ENCODE results near the gene KIFC3. TPM values are rescaled to one million over a fixed set of nuclear protein-coding genes. Genes with fewer than 3 reads are reported as not detected.
"Not testable (repeated sequence)": the region's sequence is repeated elsewhere in the genome, so short reads cannot be mapped to it uniquely, and the experiment has no call there.

Gene KIFC3
- total RNA-seq, 2 donors from 2014 or later, result 2.5 to 10.0 TPM

DNA sequence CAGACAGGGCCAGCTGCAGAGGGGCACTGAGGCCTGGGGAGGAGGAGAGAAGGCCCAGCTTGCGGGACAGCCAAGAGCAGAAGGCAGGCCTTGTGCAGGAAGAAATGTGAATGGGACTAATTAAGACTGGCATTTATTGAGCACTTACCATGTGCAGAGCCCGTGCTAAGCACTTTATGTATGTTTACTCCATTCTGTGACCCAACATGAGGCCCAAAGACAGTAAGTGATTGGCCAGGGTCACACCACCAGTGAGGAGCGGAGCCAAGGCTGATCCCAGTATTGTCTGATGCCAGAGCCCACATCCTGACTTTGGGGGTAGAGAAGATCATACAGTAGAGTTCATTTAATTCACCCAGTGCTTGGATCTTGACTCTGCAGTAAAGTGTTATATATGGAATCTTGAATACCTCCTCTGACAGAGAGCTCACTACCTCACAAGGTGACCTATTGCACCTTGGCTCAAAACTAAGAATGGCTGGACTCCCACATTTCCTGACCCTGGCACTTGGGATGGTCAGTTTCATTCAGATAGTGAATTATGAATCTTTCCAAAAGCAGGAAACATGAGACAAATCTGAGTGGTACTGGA, 53.1 kb downstream of the KIFC3 start:
- Mint-ChIP-seq H3K4me1 (ENCODE audit: low read depth in 2 of 2) (peaks cover 16 to 23% of the 10 kb centered on the region in 2 donors), H3K4me3 (no peak overlapping the region), H3K27me3 (no peaks in the 10 kb centered on the region), H3K9me3 (no peaks in the 10 kb centered on the region), H3K36me3 (no peaks in the 10 kb centered on the region), H3K27ac (peak overlapping the region; percentile 6 to 18)
- DNase-seq (ENCODE audit: low spot score) (no peak), ATAC-seq (no peak)

DNA sequence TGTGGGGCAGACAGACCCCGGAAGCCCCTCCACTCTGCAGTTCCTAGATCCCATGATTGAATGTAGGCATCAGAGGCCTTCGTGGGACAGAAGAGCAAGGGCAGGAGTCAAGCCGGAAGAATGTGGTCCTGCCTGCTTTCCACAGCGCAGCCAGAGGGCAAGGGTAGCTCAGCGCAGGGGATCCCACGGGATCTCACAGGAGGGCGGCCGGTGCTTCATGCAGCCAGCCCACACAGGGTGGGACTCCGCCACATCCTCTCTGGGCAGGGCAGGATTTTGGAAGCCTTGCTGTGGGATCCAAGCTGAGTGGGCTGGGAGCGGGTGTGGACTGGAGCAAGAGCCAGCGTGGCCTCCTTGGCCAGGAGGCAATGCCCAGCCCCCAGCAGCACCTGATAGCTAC, 53.7 kb downstream of the KIFC3 start:
- Mint-ChIP-seq H3K4me1 (ENCODE audit: low read depth in 2 of 2) (peaks cover 16 to 23% of the 10 kb centered on the region in 2 donors), H3K9me3 (no peaks in the 10 kb centered on the region), H3K27ac (no peak overlapping the region), H3K4me3 (no peak overlapping the region), H3K36me3 (no peaks in the 10 kb centered on the region), H3K27me3 (no peaks in the 10 kb centered on the region)
- DNase-seq (ENCODE audit: low spot score) (no peak), ATAC-seq (no peak)

DNA sequence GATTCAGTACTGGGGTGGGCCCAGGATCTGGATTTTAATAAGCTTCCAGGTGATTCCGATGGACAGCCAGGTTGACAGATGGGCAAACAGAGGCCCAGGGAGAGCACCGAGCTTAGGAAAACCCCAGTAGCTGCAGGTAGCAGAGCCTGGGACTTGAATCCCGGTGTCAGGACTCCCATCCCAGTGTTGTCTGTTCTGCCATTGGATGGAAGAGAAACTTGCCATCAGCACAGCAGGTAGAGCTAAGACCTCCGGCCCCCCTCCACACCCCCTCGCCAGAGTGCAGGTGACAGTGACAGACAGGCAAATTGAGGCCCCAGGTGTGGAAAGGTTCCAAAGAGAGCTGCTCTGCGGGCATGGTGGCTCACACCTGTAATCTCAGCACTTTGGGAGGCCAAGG, 54.3 kb downstream of the KIFC3 start:
- no peak for DNase-seq (ENCODE audit: low spot score)
- no peak overlapping the region for H3K4me3 Mint-ChIP-seq
- ATAC-seq, result no peak
- H3K36me3 Mint-ChIP-seq, result no peaks in the 10 kb centered on the region
- H3K27ac Mint-ChIP-seq, result no peak overlapping the region
- no peaks in the 10 kb centered on the region for H3K9me3 Mint-ChIP-seq
- H3K4me1 Mint-ChIP-seq (ENCODE audit: low read depth in 2 of 2), result peaks cover 16 to 23% of the 10 kb centered on the region in 2 donors
- no peaks in the 10 kb centered on the region for H3K27me3 Mint-ChIP-seq

DNA sequence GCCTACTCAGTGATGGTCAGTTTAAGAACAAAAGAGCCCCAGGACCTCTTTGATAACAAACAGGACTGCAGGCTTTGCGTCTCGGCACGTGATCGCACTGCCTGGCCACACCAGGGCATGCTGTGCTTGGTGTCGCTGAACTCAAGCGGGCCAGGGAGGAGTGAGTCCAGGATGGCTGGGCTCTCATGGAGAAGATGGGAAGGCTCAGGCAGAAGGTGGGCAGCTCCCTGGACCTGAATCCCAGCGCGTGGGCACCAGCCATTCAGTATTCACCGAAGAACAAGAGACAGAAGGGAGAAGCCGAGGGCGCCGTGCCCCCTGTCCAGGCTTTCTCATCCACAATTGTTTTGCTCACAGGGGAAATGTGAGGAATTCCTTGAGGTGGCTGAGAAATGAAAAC, 54.8 kb downstream of the KIFC3 start:
- Mint-ChIP-seq H3K36me3 (no peaks in the 10 kb centered on the region), H3K27me3 (no peaks in the 10 kb centered on the region), H3K9me3 (no peaks in the 10 kb centered on the region), H3K4me3 (no peak overlapping the region), H3K4me1 (ENCODE audit: low read depth in 2 of 2) (peaks cover 16 to 23% of the 10 kb centered on the region in 2 donors), H3K27ac (no peak overlapping the region)
- no peak for DNase-seq (ENCODE audit: low spot score)
- no peak for ATAC-seq

DNA sequence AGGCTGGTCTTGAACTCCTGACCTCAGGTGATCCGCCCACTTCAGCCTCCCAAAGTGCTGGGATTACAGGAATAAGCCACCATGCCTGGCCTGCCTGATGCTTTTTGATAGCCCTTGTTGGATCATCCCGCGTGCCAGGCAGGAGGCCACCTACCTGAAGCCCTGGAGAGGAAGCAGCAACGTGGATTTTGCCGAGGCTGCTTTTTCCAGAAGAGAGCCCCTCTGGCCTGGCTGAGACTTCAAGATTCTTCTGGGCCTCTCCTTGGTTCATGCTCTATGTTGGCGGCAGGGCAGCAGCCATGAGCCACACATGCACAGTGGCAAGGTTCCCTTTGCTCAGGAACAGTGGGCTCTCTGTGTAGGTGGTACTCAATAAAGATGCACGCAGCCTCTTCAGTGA, 55.2 kb downstream of the KIFC3 start:
- H3K36me3 Mint-ChIP-seq, result no peaks in the 10 kb centered on the region
- no peaks in the 10 kb centered on the region for H3K9me3 Mint-ChIP-seq
- no peak overlapping the region for H3K27ac Mint-ChIP-seq
- no peak for DNase-seq (ENCODE audit: low spot score)
- no peak for ATAC-seq
- H3K4me3 Mint-ChIP-seq, result no peak overlapping the region
- no peaks in the 10 kb centered on the region for H3K27me3 Mint-ChIP-seq
- peaks cover 16 to 23% of the 10 kb centered on the region in 2 donors for H3K4me1 Mint-ChIP-seq (ENCODE audit: low read depth in 2 of 2)

DNA sequence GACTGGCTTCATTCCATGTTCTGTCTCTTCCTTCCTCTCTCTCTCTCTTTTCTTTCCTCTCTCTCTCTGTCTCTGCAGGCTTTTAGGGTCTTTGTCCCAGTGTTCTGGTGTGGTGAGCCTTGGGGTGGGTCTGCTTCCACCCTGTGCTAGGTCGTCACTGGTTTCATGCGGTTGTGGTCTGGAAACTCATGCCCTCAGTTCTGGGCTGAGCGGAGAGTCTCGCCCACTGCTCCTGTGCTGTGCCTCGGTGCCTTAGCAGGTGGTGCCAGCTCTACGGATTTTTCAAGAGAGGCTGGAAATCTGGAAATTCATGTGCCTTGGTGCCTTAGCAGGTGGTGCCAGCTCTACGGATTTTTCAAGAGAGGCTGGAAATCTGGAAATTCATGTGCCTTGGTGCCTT, 56.0 kb downstream of the KIFC3 start:
- not testable (repeated sequence) for H3K9me3 Mint-ChIP-seq; ATAC-seq; H3K27me3 Mint-ChIP-seq; H3K4me3 Mint-ChIP-seq; H3K36me3 Mint-ChIP-seq; DNase-seq (ENCODE audit: low spot score); H3K27ac Mint-ChIP-seq
- peaks cover 16 to 23% of the 10 kb centered on the region in 2 donors for H3K4me1 Mint-ChIP-seq (ENCODE audit: low read depth in 2 of 2)

DNA sequence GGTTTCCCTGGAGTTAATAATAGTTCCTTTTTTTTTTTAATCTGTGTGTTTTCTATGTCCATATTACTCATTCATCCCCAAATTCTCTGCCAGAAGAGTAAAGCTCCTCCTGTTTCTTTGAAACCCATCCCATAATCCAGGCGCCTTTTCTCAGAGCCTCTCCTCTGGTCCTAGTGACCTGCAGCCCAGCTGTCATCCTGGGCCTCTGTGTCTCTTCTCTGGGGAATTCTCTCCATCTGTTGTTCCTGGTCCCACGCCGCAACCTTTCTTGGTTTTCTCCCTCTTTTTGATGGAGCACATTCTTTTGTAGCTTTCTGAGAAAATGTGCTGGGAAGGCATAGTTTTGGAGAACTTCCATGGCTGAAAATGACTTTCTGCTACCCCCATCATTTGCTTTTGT, 56.5 kb downstream of the KIFC3 start:
- peaks cover 10 to 17% of the 10 kb centered on the region in 2 donors for H3K4me1 Mint-ChIP-seq (ENCODE audit: low read depth in 2 of 2)
- ATAC-seq (no peak), DNase-seq (ENCODE audit: low spot score) (no peak)
- no peaks in the 10 kb centered on the region for H3K36me3 Mint-ChIP-seq
- H3K27me3 Mint-ChIP-seq, result no peaks in the 10 kb centered on the region
- no peak overlapping the region for H3K27ac Mint-ChIP-seq
- no peaks in the 10 kb centered on the region for H3K9me3 Mint-ChIP-seq
- no peak overlapping the region for H3K4me3 Mint-ChIP-seq

DNA sequence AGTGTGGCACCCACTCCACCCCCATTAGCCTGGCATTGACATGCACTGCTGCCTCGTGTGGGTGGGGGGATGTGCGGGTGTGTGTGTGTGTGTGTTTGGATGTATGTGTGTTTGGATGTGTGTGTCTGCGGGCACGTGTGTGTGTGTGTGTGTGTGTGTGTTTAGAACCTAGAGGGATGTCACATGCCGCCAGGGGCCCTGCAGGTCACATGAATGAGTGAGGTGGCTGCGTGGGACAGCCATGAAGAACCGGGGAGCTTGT, 57.7 kb downstream of the KIFC3 start:
- H3K27me3 Mint-ChIP-seq, result no peaks in the 10 kb centered on the region
- no peak for DNase-seq (ENCODE audit: low spot score)
- H3K4me3 Mint-ChIP-seq, result no peak overlapping the region
- H3K9me3 Mint-ChIP-seq, result no peaks in the 10 kb centered on the region
- H3K4me1 Mint-ChIP-seq (ENCODE audit: low read depth in 2 of 2), result peaks cover 1 to 6% of the 10 kb centered on the region in 2 donors
- H3K36me3 Mint-ChIP-seq, result no peaks in the 10 kb centered on the region
- ATAC-seq, result no peak
- H3K27ac Mint-ChIP-seq, result no peak overlapping the region

DNA sequence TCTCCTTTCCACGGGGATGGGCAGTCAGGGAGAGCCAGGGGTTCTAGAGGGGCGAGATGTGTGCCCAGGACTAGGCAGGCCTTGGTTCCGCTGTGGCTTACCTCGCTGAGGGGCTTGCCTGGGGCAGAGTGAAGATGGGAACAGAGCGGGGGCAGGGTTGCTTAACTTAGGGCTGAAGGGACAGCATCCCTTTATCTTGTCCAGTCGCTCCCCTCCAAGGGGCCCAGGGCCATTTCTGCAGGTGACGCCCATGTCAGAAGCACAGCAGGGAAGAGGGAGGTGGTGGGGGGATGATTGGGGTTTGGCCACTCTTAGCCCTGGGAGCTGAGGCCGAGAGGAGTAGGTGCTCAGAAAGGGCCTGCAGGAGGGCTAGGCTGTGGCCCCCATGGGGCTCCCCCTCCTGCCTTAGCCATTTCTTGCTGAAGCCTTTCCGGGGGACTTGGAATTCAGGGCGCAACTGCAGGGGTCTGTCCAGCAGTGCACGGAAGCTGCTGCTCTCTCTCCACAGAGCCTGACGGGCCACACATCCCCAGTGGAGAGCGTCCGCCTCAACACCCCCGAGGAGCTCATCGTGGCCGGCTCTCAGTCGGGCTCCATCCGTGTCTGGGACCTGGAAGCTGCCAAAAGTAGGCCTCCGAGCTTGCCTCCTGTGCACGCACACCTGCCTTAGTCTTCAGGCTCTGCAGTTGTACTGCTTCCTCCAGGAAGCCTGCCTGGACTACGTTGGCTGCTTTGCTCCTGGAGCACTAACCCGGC, 58.2 kb downstream of the KIFC3 start:
- Mint-ChIP-seq H3K4me1 (ENCODE audit: low read depth in 2 of 2) (peaks cover 0 to 5% of the 10 kb centered on the region in 2 donors), H3K9me3 (no peaks in the 10 kb centered on the region), H3K4me3 (no peak overlapping the region), H3K36me3 (no peaks in the 10 kb centered on the region), H3K27me3 (no peaks in the 10 kb centered on the region), H3K27ac (no peak overlapping the region)
- ATAC-seq (no peak), DNase-seq (ENCODE audit: low spot score) (no peak)

DNA sequence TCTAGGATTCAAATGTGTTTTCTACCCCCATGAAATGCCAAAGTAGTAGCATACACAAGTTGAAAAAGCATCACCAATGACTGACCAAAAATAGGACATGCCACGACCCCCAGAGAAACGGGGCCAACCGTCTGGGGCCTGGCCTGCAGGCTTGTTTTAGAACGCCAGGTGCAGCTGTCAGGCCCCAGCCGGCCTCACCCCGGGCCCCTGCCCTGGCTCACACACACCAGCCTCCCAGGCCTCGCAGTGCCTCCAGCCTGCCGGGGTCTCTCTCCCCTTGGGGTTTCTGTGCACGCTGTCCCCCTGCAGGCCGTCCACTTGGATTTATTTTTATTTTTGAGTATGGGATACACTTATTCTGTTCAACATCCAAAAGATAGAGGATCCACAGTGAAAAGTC, 58.8 kb downstream of the KIFC3 start:
- peaks cover 0 to 5% of the 10 kb centered on the region in 2 donors for H3K4me1 Mint-ChIP-seq (ENCODE audit: low read depth in 2 of 2)
- no peaks in the 10 kb centered on the region for H3K36me3 Mint-ChIP-seq
- H3K9me3 Mint-ChIP-seq, result no peaks in the 10 kb centered on the region
- no peak overlapping the region for H3K4me3 Mint-ChIP-seq
- no peak overlapping the region for H3K27ac Mint-ChIP-seq
- no peak for DNase-seq (ENCODE audit: low spot score)
- H3K27me3 Mint-ChIP-seq, result no peaks in the 10 kb centered on the region
- no peak for ATAC-seq

DNA sequence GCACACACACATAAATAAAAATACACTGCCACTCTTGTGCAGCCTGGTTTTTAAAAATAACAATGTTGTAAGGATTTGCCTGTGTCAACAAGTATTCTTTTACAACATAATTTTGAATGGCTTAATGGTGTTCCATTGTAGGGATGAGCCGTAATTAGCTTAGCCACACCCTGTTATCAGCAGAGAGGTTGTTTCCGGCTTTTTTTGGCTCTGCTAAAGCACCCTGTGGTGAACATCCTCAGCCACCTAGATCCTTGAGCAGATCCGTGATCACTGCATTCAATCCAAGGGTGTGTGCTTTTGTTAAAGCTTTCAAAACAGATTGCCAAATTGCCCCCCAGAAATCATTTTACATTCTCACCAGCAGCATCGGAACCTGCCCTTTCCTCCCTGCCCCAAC, 59.7 kb downstream of the KIFC3 start:
- no peak overlapping the region for H3K4me3 Mint-ChIP-seq
- H3K36me3 Mint-ChIP-seq, result no peaks in the 10 kb centered on the region
- H3K27me3 Mint-ChIP-seq, result no peaks in the 10 kb centered on the region
- H3K27ac Mint-ChIP-seq, result no peak overlapping the region
- H3K4me1 Mint-ChIP-seq (ENCODE audit: low read depth in 2 of 2), result peaks cover 1 to 7% of the 10 kb centered on the region in 2 donors
- ATAC-seq (no peak), DNase-seq (ENCODE audit: low spot score) (no peak)
- H3K9me3 Mint-ChIP-seq, result no peaks in the 10 kb centered on the region

DNA sequence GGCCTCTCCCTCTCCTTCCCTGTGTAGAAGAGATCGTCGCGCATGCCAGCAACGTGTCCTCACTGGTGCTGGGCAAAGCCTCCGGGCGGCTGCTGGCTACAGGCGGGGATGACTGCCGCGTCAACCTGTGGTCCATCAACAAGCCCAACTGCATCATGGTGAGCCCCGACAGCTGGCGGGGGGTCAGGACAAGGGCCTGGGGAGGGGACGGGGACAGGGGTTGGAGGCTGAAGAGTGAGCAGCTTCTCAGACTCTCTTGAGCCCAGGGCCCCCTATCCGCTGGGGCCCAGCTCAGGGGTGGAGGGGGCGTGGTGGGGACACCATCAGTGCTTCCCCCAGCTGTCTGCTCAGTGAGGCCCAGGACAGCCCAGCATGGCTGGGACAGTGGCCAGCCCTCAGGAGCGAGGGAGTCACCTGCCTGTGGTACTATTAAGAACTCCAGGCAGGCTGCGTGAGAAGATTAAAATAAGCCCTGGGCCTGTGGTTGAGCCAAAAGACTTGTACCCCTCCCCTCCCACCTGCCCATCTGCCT, 60.6 kb downstream of the KIFC3 start:
- Mint-ChIP-seq H3K4me3 (no peak overlapping the region), H3K27ac (no peak overlapping the region), H3K36me3 (no peaks in the 10 kb centered on the region)

DNA sequence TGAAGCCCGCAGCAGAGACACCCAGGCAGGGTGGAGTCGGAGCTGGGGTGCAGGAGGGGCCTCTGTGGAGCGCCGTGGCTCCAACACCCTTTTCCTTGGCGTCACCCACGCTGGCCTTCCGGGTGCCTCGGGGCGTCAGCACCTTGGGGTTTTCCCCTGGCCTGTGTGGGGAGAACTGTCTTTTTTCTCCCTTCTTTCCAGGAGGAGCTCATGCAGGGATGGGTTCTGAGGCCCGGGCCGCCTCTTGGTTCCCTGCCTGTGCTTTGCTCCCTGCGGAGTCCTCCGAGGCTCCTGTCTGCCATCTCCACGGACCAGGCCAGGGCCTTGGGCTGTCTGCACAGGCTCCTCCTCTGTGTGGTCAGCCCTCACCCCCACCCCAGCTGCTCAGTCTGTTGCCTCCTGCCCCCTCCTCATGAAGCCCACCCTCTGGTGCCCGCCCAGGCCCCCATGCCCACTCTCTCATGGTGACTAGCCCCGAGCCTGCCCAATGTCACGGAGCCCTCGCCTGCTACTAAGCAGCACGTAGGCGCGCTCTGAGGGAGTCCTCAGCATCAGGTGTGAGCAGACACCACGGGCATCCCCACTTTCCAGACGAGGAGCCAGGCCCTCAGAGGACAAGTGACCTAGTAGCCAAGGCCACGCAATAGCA, 61.7 kb downstream of the KIFC3 start:
- H3K4me1 Mint-ChIP-seq (ENCODE audit: low read depth in 2 of 2), result peaks cover 20% of the 10 kb centered on the region in 2 donors
- H3K9me3 Mint-ChIP-seq, result no peaks in the 10 kb centered on the region
- no peak overlapping the region for H3K4me3 Mint-ChIP-seq
- DNase-seq (ENCODE audit: low spot score) (no peak), ATAC-seq (no peak)
- H3K27ac Mint-ChIP-seq, result no peak overlapping the region
- no peaks in the 10 kb centered on the region for H3K36me3 Mint-ChIP-seq
- no peaks in the 10 kb centered on the region for H3K27me3 Mint-ChIP-seq

More for the DNA sequence above, 60.6 kb downstream of the KIFC3 start:
- Mint-ChIP-seq H3K27me3 (no peaks in the 10 kb centered on the region), H3K9me3 (no peaks in the 10 kb centered on the region), H3K4me1 (ENCODE audit: low read depth in 2 of 2) (peaks cover 10 to 13% of the 10 kb centered on the region in 2 donors)
- peak in 1 of 2 donors; percentile 26 for ATAC-seq
- DNase-seq (ENCODE audit: low spot score), result no peak

DNA sequence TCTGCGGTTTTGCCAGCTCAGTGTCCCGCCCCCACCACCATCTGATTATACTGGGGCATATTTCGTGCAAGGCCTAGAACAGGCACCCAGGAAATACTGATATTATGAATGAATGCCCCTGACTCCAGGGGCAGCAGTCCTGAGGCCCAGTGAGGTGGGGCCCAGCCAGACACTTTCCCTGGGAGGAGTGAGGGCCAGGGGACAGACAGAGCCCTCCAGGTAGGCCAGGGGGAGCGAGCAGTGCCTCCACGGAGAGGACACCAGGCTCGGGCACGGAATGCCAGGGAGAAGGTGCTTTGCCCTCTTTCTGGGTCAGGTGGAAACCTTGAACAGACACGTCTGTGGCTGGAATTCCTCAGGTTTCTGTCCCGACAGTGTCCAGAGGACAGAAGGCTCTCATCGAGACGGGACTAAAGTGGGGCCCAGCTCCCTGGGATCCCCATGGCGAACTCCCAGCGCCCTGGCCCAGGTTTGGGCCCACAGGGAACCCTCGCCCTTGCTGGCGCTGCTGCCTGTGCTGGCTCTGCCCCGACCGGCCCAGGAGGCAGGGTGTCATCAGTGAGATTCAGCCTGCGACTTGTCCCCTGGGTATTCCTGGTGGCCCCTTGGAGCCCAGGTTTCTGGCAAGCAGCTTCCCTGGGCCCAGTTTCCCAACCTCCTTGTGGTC, 62.4 kb downstream of the KIFC3 start:
- H3K27me3 Mint-ChIP-seq, result no peaks in the 10 kb centered on the region
- H3K9me3 Mint-ChIP-seq, result no peaks in the 10 kb centered on the region
- H3K27ac Mint-ChIP-seq, result no peak overlapping the region
- no peaks in the 10 kb centered on the region for H3K36me3 Mint-ChIP-seq
- ATAC-seq (no peak), DNase-seq (ENCODE audit: low spot score) (no peak)
- H3K4me3 Mint-ChIP-seq, result no peak overlapping the region
- peaks cover 22 to 25% of the 10 kb centered on the region in 2 donors for H3K4me1 Mint-ChIP-seq (ENCODE audit: low read depth in 2 of 2)

Measured in natural killer cell treated with Interleukin-12 subunit alpha and Interleukin-12 subunit beta and Interleukin-15 and Interleukin-18, amount 100 ng/mL, for 72 hours (primary cell).